ENCODE measurements around the gene OBSCN. TPM values are rescaled to one million over a fixed set of nuclear protein-coding genes. Genes with fewer than 3 reads are reported as not detected.

Gene OBSCN
- total and polyA plus RNA-seq, 2 of the 13 experiments (the other 11 are each of a cell fraction or from before 2014, with no cell fraction given), result 0.20 TPM

DNA sequence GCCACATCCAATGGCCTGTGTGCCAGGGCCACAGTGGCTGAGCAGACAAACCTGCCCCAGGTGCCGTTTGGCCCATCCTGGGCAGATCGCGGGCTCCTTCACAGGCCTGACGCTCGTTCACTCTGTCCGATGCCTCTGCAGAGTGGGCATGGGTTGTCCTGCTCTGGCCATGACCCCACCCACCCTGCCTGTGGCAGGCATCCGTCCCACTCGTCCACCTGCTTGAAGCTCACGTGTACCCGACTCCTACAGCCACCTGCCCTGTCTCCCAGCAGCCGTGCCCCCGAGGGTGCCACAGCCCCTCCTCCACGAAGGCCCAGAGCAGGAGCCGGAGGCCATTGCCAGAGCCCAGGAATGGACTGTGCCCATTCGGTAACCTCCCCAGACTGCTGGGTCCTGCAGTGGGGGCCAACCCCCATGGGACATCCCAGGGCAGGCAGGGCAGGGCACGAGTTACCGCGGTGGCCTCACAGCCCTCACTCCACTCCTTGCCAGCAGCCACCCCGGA, 156.9 kb downstream of the OBSCN start:
- intact Hi-C loops (cut with micrococcal nuclease; ENCODE audit: unreplicated experiment) (no loop called here), in situ Hi-C loops (cut with HindIII; ENCODE audit: extremely low pct_ligation_motif_present, low pct_unique_long_range_greater_than_20kb) (no loop called here)
- BruUV-seq (replicated peaks), result no TSS peak
- TF ChIP-seq, protein P1, sequence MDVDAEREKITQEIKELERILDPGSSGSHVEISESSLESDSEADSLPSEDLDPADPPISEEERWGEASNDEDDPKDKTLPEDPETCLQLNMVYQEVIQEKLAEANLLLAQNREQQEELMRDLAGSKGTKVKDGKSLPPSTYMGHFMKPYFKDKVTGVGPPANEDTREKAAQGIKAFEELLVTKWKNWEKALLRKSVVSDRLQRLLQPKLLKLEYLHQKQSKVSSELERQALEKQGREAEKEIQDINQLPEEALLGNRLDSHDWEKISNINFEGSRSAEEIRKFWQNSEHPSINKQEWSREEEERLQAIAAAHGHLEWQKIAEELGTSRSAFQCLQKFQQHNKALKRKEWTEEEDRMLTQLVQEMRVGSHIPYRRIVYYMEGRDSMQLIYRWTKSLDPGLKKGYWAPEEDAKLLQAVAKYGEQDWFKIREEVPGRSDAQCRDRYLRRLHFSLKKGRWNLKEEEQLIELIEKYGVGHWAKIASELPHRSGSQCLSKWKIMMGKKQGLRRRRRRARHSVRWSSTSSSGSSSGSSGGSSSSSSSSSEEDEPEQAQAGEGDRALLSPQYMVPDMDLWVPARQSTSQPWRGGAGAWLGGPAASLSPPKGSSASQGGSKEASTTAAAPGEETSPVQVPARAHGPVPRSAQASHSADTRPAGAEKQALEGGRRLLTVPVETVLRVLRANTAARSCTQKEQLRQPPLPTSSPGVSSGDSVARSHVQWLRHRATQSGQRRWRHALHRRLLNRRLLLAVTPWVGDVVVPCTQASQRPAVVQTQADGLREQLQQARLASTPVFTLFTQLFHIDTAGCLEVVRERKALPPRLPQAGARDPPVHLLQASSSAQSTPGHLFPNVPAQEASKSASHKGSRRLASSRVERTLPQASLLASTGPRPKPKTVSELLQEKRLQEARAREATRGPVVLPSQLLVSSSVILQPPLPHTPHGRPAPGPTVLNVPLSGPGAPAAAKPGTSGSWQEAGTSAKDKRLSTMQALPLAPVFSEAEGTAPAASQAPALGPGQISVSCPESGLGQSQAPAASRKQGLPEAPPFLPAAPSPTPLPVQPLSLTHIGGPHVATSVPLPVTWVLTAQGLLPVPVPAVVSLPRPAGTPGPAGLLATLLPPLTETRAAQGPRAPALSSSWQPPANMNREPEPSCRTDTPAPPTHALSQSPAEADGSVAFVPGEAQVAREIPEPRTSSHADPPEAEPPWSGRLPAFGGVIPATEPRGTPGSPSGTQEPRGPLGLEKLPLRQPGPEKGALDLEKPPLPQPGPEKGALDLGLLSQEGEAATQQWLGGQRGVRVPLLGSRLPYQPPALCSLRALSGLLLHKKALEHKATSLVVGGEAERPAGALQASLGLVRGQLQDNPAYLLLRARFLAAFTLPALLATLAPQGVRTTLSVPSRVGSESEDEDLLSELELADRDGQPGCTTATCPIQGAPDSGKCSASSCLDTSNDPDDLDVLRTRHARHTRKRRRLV (CRISPR knock-in tag; IDR thresholded peaks at IDR 0.05), result no peak
- TF ChIP-seq POLR2A (IDR thresholded peaks at IDR 0.05; ENCODE audit: insufficient read depth in 1 of 2, low read depth in 2 of 2, low read length in 2 of 2), result no peak
- TF ChIP-seq ZNF468 (CRISPR knock-in tag; IDR thresholded peaks at IDR 0.05), result no peak
- no peak for TF ChIP-seq ZNF431 (CRISPR knock-in tag; IDR thresholded peaks at IDR 0.05; ENCODE audit: borderline replicate concordance, low read depth)
- TF ChIP-seq RAD51 (IDR thresholded peaks at IDR 0.05; ENCODE audit: borderline replicate concordance), result no peak
- no peak for TF ChIP-seq MYNN (CRISPR knock-in tag; IDR thresholded peaks at IDR 0.05; ENCODE audit: low read depth)
- no peak for TF ChIP-seq ZNF557 (CRISPR knock-in tag; IDR thresholded peaks at IDR 0.05)
- TF ChIP-seq, protein P2, sequence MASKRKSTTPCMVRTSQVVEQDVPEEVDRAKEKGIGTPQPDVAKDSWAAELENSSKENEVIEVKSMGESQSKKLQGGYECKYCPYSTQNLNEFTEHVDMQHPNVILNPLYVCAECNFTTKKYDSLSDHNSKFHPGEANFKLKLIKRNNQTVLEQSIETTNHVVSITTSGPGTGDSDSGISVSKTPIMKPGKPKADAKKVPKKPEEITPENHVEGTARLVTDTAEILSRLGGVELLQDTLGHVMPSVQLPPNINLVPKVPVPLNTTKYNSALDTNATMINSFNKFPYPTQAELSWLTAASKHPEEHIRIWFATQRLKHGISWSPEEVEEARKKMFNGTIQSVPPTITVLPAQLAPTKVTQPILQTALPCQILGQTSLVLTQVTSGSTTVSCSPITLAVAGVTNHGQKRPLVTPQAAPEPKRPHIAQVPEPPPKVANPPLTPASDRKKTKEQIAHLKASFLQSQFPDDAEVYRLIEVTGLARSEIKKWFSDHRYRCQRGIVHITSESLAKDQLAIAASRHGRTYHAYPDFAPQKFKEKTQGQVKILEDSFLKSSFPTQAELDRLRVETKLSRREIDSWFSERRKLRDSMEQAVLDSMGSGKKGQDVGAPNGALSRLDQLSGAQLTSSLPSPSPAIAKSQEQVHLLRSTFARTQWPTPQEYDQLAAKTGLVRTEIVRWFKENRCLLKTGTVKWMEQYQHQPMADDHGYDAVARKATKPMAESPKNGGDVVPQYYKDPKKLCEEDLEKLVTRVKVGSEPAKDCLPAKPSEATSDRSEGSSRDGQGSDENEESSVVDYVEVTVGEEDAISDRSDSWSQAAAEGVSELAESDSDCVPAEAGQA (IDR thresholded peaks at IDR 0.05; ENCODE audit: low read depth), result no peak
- TF ChIP-seq, protein P2 (CRISPR knock-in tag; IDR thresholded peaks at IDR 0.05; ENCODE audit: borderline replicate concordance), result no peak

More for the DNA sequence above, 156.9 kb downstream of the OBSCN start:
- H2AFZ ChIP-seq (ENCODE audit: low read length), result no peak overlapping the region
- ATAC-seq (no peak), FAIRE-seq (no peak), DNase-seq (ENCODE audit: low spot score) (no peak)
- peaks cover 23% of the 10 kb centered on the region for H3K4me1 ChIP-seq (ENCODE audit: insufficient read depth, low read length)
- no peaks in the 10 kb centered on the region for H4K20me1 ChIP-seq (ENCODE audit: insufficient read depth, low read length)
- no peaks in the 10 kb centered on the region for H3K79me2 ChIP-seq (ENCODE audit: insufficient read depth, low read length)
- no peak overlapping the region for H3K4me2 ChIP-seq (ENCODE audit: low read depth, low read length)
- H3K36me3 ChIP-seq (replicated peaks in 1 of 2; ENCODE audit: control insufficient read depth in 1 of 2, insufficient read depth in 2 of 2, low read length in 2 of 2), result no peaks in the 10 kb centered on the region
- no peak overlapping the region for H3K4me3 ChIP-seq (replicated peaks in 1 of 3; ENCODE audit: insufficient read depth in 1 of 3, low read depth in 2 of 3, low read length in 3 of 3)
- H3K27ac ChIP-seq (ENCODE audit: extremely low read length, insufficient read depth, low read length), result no peak overlapping the region
- POLR2A ChIA-PET, result no interaction called here
- CTCF ChIA-PET (ENCODE audit: low intra/inter-chr PET ratio, low total read pairs), result no interaction called here
- 49% methylated on average over 6 of the region's 19 CpGs for WGBS (ENCODE audit: low lambda C conversion rate)
- peaks cover 1 to 5% of the 10 kb centered on the region in 2 experiments for H3K27me3 ChIP-seq (ENCODE audit: control insufficient read depth in 1 of 2, insufficient read depth in 2 of 2, low read length in 2 of 2)
- no peak overlapping the region for H3K9ac ChIP-seq (ENCODE audit: insufficient read depth, low read depth, low read length)
- no peaks in the 10 kb centered on the region for H3K9me3 ChIP-seq (ENCODE audit: low read length)
